ENCODE results near the gene PSMB11. TPM values are rescaled to one million over a fixed set of nuclear protein-coding genes. Genes with fewer than 3 reads are reported as not detected.
"Not testable (repeated sequence)": the region's sequence is repeated elsewhere in the genome, so short reads cannot be mapped to it uniquely, and the experiment has no call there.

Gene PSMB11, protein sequence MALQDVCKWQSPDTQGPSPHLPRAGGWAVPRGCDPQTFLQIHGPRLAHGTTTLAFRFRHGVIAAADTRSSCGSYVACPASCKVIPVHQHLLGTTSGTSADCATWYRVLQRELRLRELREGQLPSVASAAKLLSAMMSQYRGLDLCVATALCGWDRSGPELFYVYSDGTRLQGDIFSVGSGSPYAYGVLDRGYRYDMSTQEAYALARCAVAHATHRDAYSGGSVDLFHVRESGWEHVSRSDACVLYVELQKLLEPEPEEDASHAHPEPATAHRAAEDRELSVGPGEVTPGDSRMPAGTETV
- total RNA-seq: not detected
- long read RNA-seq: 0 reads

DNA sequence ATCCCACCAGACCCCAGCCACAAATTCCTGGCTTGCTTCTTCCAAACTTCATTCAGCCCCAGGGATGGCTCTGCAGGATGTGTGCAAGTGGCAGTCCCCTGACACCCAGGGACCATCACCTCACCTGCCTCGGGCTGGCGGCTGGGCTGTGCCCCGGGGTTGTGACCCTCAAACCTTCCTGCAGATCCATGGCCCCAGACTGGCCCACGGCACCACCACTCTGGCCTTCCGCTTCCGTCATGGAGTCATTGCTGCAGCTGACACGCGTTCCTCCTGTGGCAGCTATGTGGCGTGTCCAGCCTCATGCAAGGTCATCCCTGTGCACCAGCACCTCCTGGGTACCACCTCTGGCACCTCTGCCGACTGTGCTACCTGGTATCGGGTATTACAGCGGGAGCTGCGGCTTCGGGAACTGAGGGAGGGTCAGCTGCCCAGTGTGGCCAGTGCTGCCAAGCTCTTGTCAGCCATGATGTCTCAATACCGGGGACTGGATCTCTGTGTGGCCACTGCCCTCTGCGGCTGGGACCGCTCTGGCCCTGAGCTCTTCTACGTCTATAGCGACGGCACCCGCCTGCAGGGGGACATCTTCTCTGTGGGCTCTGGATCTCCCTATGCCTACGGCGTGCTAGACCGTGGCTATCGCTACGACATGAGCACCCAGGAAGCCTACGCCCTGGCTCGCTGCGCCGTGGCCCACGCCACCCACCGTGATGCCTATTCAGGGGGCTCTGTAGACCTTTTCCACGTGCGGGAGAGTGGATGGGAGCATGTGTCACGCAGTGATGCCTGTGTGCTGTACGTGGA, at the start of gene PSMB11:
TSS of gene PSMB11 (plus strand) at position 51 of the 804 bp plus-strand sequence. CDS start at position 65, 14 bp downstream.
- DNase-seq (ENCODE audit: missing footprints) (no peak), ATAC-seq (no peak)
- intact Hi-C loops (cut with DNase I): no loop called here

DNA sequence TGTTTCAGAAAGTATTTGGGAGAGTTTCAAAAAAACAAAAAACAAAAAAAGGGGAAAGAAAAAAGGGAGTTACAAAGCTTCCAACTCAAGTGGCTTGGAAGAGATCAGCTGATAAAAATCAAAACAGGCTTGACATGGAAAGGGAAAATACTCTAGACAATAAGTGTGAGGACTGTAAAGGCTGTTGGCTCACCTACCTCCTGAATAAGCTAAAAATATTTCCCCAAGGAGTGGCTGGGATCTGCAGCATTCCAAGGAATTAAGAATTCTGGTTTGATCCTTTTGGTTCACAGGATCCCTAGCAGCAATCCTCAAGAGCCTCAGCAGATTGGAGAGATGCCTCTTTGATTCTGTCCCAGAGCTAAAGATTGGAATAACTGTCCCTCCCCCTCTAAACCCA, 48.5 kb upstream of the PSMB11 start:
- ATAC-seq (no peak), DNase-seq (ENCODE audit: missing footprints) (no peak)
- intact Hi-C loops (cut with DNase I): no loop called here

DNA sequence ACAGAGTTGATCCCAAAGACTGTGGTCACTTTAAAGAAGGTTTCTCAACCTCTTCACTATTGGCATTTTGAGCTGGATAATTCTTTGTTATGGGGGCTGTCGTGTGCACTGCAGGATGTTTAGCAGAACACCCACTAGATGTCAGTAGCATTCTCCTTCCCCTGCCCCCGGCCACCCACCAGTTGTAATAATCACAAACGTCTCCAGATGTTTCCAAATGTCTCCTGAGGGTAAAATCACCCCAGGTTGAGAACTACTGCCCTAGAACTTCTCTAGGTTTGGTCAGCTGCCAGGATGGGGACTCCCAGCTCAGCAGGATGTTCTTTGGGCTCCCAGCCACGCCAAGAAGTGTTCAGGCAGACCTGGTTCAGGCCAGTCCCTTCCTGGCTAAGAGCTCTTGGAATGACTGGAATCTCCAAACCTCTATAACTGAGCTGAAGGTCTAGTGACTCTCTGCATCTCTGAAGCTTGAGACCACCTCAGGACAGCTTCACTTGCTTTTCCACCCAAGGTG, 47.2 kb upstream of the PSMB11 start:
- intact Hi-C loops (cut with DNase I): loop anchor here (2.0 kb wide), 1 partner anchor 64 kb away; no protein-coding TSS in a partner anchor
- peak; percentile 45 for ATAC-seq
- no peak for DNase-seq (ENCODE audit: missing footprints)

DNA sequence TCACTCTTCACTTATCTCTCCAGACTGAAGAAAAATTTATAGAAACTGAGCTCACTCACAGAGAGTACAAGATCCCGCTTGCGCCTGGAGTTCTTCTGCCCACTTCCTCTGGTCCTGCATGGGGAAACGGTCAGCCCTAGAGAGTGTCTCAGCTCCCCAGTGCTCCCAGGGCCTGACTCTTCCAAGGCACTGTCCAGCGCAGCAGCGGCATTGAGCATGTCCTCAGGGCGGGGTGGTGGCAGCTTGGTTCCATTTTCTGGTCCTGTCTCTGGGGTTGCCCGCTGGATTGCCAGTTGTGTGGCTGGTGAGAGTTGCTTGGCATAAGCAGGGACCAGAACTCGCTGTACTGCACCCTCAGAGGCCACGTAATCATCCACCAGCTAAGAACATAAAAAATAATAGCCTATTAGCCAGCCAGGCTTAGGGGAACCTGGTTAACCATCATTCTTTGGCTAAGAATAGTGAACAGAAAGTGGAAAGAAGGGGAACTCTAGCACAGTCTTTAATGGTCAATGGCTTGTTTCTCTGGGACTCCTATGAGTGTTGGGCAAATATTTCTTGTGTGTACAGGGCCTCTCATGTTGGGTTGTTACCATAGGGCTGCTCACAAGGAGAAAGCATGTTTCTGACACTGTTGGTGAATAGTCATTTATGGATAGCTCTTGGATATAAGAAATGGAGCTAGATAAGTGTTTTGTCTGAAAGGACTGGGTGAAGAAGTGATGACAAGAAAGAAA, 46.0 kb upstream of the PSMB11 start:
- DNase-seq (ENCODE audit: missing footprints) (no peak), ATAC-seq (peak; percentile 5)
- intact Hi-C loops (cut with DNase I): loop anchor here (2.0 kb wide), 1 partner anchor 63 kb away; no protein-coding TSS in a partner anchor

DNA sequence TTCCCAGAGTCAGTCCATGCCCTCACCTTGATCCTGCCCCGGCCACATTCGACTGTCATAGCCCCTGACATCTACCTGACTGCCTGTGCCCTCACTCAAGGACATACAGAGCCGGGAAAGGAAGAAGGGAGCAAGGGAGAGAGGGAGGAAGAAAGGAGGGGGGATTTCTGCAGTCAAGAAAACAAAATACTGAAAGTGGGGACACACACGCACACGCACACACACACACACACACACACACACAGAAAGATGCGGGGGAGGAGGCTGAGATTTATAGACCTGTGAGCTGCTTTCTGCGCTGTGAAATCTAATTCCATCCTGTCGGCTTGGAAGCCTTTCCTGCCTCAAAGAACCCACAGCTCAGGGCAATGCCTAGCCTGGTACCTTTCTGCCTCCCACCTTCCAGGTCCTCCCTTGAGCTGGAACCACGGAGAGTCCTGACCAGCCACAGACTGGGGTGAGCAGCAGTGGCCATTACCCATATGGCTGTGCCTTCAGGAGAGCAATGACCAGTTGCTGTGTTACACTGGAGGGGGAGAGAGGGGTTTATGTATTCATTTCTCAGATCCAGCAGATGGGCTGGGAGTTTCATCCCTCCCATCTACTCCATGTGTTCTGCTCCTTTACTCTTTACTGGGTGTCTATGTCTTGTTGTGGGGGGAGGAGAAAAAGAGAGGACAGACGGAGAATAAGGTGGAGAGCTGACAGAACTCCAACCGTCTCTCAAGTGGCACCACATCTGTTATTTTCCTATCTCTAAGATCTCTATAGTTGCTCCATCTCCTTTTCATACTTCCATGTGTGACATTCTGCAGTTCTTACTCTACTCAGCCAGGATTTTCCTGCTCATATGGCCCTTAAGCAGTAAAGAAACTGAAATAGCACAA, 45.0 kb upstream of the PSMB11 start:
- no peak for DNase-seq (ENCODE audit: missing footprints)
- intact Hi-C loops (cut with DNase I): no loop called here
- ATAC-seq: no peak

DNA sequence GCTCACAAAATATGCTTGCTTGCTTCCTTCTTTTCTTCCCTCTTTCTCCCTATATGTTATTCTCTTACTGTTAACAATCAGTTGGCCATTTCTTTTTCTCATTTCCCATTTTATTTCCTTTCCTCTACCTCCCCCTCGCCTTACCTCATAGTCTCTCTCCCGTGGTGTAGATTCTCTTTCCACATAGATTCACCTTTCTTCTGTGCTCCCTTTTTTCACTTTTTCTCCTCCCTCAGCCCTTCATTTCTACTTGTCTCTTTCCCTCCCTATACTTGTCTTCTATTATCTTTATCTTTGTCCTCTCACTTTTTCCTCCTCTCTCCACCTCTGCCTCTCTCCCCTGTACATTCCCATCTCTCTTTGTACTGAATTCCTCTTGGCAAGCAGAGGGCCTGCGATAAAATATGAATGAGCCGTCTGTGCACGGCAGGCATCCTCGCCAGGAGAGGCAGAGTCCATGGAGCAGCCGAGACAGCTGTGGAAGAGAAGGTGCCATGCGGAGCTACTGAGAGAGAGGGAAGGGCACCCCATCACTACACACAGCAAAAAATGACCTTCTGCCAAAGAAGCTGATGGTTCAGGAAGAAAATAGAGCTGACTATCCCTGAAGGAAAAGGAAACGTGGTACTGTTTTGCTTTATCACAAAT, 44.2 kb upstream of the PSMB11 start:
- intact Hi-C loops (cut with DNase I): no loop called here
- DNase-seq (ENCODE audit: missing footprints) (no peak), ATAC-seq (peak; percentile 37)

DNA sequence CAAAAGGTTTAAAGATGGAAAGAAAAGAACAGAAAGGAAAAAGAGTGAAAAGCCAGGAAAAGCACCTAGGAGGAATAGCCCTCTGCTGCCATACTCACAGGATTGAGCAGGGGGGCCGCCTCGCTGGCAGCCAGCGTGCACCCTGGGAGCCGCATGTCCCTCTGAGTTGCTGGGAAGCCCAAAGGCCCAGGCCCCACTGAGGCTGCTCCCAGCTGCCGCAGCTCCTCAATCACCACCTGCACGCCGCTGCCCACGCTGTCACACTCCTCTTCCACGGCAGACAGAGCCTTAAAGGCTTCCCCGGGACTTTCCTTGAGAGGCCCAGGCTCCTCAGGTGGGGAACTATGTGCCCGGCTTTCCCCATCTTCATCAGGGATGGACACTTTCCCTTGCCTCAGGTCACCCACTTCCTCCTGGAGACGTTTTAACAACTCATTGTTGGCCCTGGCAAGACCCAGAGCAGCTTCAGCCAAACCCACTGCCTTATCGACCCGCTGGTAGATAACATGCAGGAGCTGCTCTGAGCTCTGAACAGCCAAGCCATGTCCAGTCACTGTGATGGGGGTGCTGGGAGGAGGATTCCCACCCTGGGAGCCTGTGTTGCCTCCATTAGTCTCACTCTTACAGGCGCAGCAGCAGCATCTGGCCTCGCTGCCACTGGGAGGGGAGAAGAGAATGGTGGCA, 43.5 kb upstream of the PSMB11 start:
- DNase-seq (ENCODE audit: missing footprints): no peak
- intact Hi-C loops (cut with DNase I): no loop called here
- no peak for ATAC-seq

DNA sequence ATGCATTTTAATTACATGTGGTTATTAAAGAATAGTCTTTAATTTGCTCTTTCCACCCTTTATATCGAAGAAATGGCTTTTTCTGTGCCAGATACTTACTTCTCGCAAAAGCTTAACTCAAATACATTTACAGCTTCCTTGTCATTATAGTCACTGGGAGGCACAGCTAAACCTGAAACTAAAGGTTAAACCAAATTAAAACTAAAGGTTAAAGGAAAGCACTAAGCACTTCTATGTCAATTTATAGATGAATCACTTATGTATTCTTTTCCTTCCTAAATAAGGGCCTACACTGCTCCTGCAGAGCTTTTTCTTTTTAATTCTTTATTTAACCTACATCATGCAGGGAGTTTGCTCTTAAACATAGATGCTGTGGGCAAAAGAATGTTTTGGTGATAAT, 41.2 kb upstream of the PSMB11 start:
- intact Hi-C loops (cut with DNase I): no loop called here
- ATAC-seq: no peak
- DNase-seq (ENCODE audit: missing footprints): no peak

DNA sequence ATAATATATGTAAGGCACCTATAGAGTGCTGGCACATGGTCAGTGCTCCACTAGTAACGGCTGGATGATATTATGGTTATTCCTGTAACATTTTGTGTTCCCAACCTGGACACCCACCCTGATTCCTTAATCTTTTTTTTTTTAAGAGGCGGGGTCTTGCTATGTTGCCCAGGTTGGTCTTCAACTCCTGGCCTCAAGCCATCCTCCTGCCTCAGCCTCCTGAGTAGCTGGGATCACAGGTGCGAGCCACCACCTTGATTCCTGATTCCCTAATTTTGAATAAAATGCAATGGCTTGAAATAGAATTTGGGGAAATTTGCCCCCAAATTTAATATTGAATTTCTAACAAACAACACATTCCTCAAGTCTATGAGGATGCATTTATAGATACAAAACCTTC, 39.4 kb upstream of the PSMB11 start:
- DNase-seq (ENCODE audit: missing footprints) (no peak), ATAC-seq (no peak)
- intact Hi-C loops (cut with DNase I): no loop called here

DNA sequence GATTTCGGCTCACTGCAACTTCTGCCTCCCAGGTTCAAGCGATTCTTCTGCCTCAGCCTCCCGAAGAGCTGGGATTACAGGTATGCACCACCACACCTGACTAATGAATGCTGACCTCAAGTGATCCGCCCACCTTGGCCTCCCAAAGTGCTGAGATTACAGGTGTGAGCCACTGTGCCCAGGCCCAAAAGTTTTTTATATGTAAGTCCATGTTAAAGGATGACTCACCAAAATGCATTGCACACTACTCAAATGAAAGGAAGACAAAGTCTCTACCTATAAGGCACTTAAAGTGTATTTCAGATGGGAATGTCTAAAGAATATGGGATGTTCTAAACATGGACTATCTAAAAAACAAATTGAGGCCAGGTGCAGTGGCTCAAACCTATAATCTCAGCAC, 37.7 kb upstream of the PSMB11 start:
- ATAC-seq; DNase-seq (ENCODE audit: missing footprints); intact Hi-C loops (cut with DNase I): not testable (repeated sequence)

DNA sequence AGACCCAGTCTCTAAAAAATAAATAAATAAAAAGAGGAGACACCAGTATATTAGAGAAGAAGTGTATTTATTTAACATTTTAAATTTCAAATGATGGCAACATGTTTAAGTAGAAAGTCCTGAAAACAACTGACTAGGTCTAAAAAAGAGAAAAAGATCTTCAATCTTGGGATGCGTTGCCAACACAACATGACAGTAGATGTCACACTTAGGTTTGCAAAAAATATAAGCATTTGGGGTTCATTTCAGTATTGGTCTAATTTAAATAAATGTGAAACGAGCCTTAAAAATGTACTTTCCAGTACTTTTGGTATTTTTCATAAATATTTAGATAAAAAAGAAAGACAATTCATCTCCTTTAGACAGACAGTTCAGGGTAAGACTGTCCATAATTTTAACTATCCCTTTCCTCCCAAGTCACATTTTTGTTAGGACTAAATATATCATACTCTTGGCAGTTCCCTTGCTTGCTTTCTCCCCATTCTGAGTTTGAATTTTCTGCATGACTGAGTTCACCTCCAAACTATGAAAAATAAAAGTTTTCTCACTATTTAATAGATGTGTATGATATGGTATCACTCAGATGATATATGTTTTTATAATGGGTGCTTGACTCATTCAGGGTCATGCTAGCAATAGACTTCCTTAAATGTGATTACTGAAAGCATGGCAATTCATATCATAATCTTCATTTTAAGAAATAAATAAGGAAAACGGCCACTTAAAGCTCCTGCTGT, 36.4 kb upstream of the PSMB11 start:
- no peak for ATAC-seq

DNA sequence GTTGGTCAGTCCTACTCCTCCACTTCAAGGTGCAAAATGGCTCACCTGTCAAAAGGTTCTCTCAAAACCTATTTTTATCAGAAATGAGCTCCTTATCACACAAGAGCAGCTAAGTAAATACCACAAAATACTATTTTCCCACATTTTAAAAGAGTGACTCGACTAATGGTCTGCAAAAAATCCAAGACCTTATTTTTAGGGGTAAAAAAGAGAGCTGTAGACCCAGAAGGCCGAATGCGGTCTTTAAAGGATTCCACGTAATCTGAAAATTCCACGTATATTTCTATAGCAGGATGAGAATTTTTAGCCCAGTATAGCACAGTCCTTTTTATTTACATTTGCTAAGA, 35.9 kb upstream of the PSMB11 start:
- DNase-seq (ENCODE audit: missing footprints) (no peak), ATAC-seq (no peak)
- intact Hi-C loops (cut with DNase I): loop anchor here (2.0 kb wide), 1 partner anchor 29 kb away; the partner anchor contains the start of gene PSMB5

More for the DNA sequence above, 36.4 kb upstream of the PSMB11 start:
- intact Hi-C loops (cut with DNase I): loop anchor here (2.0 kb wide), 1 partner anchor 29 kb away; the partner anchor contains the start of gene PSMB5
- DNase-seq (ENCODE audit: missing footprints): no peak

DNA sequence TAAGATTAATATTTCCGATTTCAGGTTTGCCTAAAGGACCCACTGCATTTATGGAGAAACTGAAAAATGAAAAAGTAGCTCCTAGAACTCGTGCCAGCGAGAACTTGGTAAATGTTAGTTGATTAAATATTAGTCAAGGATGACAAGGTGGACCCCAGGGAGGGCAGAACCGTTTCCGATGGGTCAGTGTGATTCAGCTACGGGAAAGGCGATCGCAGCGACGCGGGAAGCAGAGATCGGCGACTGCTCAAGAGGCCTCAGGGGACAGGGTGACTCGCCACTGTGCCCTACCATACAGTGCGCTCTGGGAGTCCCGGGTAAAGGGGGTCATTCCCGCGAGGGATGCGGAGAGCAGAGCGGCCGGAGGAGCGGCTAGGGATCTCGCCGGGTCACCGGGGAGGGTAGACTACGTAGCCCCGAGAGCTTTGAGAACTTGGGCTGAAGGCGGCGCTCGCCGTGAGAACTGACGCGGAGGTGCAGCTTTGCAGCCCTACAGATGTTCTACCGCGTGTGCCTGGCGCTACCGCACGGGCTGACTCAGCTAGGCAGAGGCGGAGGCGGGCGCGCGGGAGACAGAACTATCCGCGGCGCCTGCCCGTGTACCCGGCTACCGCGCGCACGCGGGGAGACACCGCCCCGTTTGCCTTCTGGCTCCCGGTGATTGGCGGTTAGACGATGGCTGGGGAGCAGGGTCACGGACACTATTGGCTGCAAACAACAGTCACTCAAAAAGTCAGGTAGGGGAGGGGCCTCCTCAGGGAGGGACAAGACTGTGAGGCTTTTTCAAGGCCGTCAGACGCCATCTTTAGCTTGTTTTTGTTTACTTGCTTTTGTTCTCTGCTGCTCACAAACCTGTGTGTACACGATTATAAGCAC, 35.2 kb upstream of the PSMB11 start:
- DNase-seq (ENCODE audit: missing footprints) (peak; percentile 97), ATAC-seq (peak; percentile 99)
- intact Hi-C loops (cut with DNase I): loop anchor here (2.0 kb wide), 1 partner anchor 28 kb away; the partner anchor contains the start of gene PSMB5

DNA sequence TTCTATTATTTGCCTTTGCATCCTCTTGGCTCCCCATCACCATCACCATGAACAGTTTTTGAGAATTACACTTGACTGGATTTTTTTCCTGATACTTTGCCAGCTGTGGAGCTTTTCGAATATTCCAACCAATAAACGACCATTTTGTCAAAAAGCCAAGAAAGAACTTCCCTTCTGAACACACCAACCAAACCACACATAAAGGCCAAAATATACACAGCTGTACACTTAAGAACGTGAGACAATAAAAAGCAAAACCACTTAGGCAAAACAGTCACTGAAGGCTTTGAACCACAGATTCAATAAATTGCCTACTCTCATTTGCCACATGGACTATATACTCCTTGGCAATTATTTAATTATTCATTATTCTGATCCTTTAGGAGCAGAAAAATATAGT, 33.2 kb upstream of the PSMB11 start:
- DNase-seq (ENCODE audit: missing footprints) (no peak), ATAC-seq (no peak)
- intact Hi-C loops (cut with DNase I): no loop called here

DNA sequence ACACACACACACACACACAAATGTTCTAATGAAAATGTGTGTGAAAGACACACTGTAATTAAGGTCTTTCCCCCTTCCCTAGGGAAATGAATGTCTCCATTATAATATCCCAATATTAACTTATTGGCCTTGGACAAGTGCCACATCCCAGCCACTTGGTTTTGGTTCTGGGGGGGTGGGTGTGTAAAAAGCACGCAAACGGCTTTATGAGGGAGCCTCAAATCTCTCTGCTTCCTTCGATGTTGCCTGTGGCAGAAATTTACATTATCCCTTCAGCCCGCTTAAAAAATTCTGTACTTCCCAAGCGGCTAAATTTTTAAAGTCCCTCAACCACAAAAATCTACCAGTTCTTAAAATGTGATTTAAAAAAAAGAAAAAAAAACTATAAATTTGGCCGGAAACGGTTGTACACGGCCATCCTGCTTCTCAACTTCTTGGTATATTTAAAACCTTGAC, 32.5 kb upstream of the PSMB11 start:
- intact Hi-C loops (cut with DNase I): no loop called here
- DNase-seq (ENCODE audit: missing footprints) (no peak), ATAC-seq (no peak)
